ENCODE measurements around the gene MAP2K3.
"Not testable (repeated sequence)": the region's sequence is repeated elsewhere in the genome, so short reads cannot be mapped to it uniquely, and the experiment has no call there.

MAP2K3 gene

DNA sequence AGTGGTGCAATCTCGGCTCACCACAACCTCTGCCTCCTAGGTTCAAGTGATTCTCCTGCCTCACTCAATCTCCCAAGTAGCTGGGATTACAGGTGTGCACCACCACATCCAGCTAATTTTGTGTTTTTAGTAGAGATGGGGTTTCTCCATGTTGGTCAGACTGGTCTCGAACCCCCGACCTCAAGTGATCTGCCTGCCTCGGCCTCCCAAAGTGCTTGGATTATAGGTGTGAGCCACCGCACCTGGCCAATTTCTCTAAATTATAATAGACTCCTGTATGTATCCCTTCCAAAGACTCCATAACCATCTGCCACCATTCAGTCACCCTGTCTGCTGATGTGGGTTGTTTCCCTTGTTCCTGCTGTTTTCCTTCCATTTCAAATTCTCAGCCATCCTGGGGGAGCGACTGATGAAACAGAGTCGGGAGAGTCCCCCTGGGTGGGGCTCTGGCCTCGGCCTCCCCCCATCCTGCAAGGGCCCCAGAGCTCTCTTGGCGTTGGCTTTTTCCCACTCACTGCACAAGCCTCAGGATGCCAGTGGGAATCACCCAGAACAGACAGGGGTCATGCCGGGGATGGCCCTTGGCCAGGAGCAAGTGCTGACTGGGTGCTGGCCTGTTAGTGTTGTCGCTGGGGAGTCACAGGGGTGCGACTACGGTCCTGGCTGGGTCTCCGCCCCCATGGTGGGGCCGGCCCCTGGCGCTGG is 25.7 kb downstream of the MAP2K3 start:
- not testable (repeated sequence) for DNase-seq (ENCODE audit: low spot score)

DNA sequence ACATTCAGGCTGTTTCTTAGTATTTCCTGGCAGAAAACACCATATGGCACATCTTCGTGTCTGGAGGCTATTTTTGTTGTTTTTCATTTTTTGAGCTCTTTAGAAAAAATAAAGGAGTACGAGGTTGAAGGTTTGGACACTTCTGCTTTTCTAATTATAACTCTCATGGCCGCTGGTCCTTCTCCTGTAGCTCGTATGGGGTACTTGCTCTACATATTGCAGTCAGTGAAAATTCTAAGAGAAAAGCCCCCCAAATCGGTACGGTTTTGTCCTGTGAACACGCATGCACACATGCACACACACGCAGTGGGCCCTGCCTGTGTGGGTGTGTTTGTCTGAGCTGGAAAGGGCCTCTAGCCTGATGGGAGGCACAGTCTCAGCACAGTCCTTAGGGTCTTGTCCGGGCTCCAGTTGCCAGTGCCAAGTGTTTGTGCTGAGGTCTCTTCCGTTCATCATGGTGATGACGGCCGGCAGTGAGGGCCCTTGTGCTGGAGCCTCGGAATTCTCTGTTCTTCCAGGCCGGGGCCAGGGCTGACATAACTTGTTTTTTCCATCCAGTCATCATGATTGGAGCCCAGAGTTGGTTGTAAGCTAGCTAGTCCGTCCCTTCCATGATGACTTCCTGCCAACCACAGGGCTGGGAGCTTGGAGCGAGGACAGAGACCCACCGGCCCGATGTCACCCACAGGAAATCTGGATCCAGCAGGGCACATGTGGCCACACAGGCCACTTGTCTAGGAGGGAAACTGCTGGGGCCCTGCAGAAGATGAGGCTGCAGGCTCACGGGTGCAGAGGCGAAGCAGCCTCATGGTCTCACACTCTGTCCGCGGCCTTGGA is 26.5 kb downstream of the MAP2K3 start:
- not testable (repeated sequence) for DNase-seq (ENCODE audit: low spot score)

DNA sequence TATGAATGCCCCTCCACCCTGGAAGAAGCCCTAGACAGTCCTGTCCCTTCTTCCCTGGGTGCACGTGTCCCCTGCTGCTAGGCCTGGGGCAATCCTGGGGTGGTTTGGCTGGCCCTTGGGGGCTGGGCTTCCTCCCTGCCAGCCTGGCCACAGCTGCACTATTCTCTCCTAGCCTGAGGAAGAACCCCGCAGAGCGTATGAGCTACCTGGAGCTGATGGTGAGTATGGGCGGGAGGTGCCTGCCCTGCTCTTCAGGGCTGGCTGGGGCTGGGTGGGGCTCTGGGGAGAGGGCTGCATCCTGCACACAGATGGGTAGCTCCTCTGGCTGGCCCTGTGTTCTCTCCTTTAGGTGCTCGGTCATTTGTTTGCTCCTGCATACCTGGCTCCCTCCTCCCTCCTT is 28.8 kb downstream of the MAP2K3 start:
- DNase-seq (ENCODE audit: low spot score): no peak

DNA sequence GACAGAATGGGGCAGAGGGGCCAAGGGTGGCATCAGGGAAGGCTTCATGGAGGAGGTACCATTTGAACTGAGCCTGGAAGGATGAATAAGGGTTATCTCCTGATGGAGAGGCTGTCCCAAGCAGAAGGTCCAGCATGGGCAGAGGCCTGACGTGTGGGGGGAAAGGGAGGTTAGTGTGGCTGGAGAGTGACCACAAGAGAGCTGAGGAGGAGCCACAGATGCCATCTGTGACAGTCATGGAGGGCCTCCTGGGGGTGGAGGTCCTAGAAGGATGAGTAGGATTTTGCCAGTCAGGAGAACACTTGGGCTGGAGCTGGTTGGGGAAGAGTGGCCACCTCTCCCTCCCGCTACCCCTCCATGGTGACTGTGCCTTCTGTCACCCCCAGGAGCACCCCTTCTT is 29.2 kb downstream of the MAP2K3 start:
- DNase-seq (ENCODE audit: low spot score): not testable (repeated sequence)

DNA sequence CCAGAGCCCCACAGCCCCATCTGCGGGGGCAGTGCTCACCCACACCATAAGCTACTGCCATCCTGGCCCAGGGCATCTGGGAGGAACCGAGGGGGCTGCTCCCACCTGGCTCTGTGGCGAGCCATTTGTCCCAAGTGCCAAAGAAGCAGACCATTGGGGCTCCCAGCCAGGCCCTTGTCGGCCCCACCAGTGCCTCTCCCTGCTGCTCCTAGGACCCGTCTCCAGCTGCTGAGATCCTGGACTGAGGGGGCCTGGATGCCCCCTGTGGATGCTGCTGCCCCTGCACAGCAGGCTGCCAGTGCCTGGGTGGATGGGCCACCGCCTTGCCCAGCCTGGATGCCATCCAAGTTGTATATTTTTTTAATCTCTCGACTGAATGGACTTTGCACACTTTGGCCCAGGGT is 29.8 kb downstream of the MAP2K3 start:
- not testable (repeated sequence) for DNase-seq (ENCODE audit: low spot score)

GRCh38 chr17:21314701-21315111 is 30.2 kb downstream of the MAP2K3 start:
- DNase-seq (ENCODE audit: low spot score): not testable (repeated sequence)

GRCh38 chr17:21315246-21316000 is 30.9 kb downstream of the MAP2K3 start:
- not testable (repeated sequence) for DNase-seq (ENCODE audit: low spot score)

GRCh38 chr17:21316212-21316886 is 31.8 kb downstream of the MAP2K3 start:
- not testable (repeated sequence) for DNase-seq (ENCODE audit: low spot score)

GRCh38 chr17:21316887-21317500 is 32.5 kb downstream of the MAP2K3 start:
- not testable (repeated sequence) for DNase-seq (ENCODE audit: low spot score)

- DNase-seq (ENCODE audit: low spot score): not testable (repeated sequence)
Observed at GRCh38 chr17:21317821-21318220, 33.3 kb downstream of the MAP2K3 start.

DNA sequence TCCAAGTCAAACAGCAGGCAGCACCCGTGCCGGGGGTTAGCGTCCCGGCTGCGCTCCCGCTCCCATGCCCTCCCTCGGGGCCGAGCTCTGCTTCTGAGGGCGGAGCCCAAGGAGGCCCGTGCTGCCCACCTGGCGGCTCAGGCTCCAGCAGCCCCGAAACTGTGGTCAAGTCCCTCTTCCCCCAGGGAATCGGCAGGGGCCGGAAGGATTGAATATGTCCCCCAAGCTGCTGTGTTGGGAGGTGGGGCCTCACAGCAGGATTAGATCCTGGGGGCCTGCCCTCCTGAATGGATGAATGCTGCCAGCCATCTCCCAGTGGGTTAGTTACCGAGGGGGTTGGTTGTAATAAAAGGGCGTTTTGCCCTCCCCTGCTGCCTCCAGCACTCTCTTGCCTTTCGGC is 33.9 kb downstream of the MAP2K3 start:
- DNase-seq (ENCODE audit: low spot score): no peak

DNA sequence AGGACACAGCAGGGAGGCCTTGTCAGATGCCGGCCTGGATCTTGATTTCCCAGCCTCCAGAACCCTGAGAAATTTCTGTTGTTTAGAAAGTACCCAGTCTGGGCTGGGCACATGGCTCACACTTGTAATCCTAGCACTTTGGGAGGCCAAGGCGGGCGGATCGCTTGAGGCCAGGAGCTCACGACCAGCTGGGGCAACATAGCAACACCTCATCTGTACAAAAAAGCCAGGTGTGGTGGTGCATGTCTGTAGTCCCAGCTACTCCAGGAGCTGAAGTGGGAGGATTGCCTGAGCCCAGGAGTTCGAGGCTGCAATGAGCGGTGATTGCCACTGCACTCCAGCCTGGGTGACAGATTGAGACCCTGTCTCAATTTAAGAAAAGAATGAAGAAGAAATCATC is 34.3 kb downstream of the MAP2K3 start:
- not testable (repeated sequence) for DNase-seq (ENCODE audit: low spot score)

- DNase-seq (ENCODE audit: low spot score): not testable (repeated sequence)
Observed at GRCh38 chr17:21319256-21319655, 34.7 kb downstream of the MAP2K3 start.

DNA sequence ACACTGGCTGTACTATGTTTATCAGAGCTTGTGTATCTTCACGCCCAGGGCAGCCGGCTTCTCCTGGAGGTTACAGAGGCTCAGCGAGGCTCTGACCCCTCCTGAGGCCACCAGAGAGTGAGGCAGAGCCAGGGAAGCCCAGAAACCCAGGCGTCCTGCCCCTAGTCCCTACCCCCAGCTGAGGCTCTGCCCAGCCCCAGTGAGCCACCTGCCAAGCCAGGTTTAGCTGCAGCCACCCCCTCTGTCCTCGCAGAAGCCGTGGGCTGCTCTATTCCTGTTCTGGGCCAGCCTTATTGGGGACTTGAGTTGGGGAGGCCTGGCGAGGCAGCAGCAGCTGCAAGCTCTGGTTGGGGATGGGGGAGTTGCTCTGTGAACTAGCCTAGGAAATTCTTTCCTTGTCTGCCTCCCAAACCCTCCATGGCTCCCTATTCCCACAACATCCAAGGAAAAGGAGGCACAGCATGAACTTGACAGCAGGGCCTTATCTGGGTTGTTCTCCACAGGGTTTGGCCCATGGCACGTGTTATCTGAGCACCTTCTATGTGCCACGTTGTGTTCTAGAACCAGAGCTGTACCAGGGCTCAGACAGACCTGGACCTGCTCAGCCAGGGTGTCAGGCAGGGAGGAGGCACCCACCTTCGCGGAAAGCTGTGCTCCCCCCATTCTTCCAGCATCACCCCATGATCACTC is 35.3 kb downstream of the MAP2K3 start:
- DNase-seq (ENCODE audit: low spot score): not testable (repeated sequence)

DNA sequence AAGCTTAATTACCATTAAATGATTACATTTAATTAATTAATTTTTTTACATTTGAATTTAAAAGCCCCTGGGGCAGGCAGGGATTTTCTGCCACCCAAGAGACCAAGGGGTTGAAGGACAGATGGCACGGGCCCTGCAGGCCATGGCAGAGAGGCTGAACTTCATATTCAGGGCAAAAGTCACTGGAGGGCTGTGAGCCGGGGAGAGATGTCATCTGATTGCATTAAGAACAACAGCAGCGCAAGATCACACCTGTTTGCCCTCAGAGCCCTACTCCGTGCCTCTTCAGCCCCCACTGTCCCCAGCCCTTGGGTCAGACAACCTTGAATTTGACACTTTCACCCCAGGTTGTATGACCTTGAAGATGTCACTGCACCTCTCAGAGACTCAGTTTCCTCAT is 35.9 kb downstream of the MAP2K3 start:
- not testable (repeated sequence) for DNase-seq (ENCODE audit: low spot score)

GRCh38 chr17:21321061-21321460 is 36.5 kb downstream of the MAP2K3 start:
- not testable (repeated sequence) for DNase-seq (ENCODE audit: low spot score)

- not testable (repeated sequence) for DNase-seq (ENCODE audit: low spot score)
Observed at GRCh38 chr17:21321744-21322191, 37.3 kb downstream of the MAP2K3 start.

- DNase-seq (ENCODE audit: low spot score): not testable (repeated sequence)
Observed at GRCh38 chr17:21323257-21324111, 39.0 kb downstream of the MAP2K3 start.

GRCh38 chr17:21324741-21325140 is 40.2 kb downstream of the MAP2K3 start:
- DNase-seq (ENCODE audit: low spot score): not testable (repeated sequence)

GRCh38 chr17:21327921-21328320 is 43.4 kb downstream of the MAP2K3 start:
- not testable (repeated sequence) for DNase-seq (ENCODE audit: low spot score)

Data from AG08395 (cell line).